HG03175 (cell line): ENCODE results near the gene CPB1.
"Not testable (repeated sequence)": the region's sequence is repeated elsewhere in the genome, so short reads cannot be mapped to it uniquely, and the experiment has no call there.

Experiments
- ATAC-seq: cut with Tn5 transposase; IDR thresholded peaks from one replicate; pipeline ENCODE4 v1.9.1; 2021; ENCODE audit warnings: mild to moderate bottlenecking, moderate library complexity; ENCODE audit not compliant: unreplicated experiment

CPB1 gene

DNA sequence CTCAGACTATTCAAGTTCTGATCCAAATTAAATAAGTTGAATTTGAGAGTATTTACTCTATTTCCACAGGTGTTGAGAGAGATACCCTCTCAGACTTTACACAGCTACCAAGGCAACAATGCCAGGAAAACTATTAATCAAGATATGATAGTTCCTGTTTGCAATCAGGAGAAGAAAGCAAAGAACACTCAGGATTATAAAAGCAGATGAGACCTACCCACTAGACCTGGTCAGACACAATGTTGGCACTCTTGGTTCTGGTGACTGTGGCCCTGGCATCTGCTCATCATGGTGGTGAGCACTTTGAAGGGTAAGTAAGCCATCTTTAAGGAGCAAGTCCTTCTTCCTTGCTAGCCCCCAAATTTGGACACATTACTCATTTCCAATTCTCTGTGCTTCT is at the start of gene CPB1:
TSS of gene CPB1 (plus strand) at position 227 of the 400 bp plus-strand sequence. CDS start at position 240, 13 bp downstream.
- no peak for ATAC-seq

DNA sequence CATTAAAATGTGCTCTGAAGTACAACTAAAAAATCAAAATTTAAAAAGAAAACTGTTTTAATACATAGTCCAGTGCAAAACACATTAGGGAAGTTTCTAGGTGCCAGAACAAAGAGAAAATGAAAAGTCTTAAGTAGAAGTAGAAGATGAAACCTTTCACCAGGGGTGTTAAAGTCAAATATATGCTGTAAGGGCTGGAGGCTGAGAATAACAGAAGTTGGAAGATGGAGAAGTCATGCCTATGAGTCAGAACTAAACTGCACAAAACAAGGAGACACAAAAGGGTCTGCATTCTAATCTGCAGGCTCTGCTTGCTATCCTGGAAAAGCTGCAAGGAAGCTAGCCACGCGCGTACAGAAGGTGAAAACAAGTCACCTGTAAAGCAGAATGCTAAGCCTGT is 48.7 kb upstream of the CPB1 start:
- no peak for ATAC-seq

DNA sequence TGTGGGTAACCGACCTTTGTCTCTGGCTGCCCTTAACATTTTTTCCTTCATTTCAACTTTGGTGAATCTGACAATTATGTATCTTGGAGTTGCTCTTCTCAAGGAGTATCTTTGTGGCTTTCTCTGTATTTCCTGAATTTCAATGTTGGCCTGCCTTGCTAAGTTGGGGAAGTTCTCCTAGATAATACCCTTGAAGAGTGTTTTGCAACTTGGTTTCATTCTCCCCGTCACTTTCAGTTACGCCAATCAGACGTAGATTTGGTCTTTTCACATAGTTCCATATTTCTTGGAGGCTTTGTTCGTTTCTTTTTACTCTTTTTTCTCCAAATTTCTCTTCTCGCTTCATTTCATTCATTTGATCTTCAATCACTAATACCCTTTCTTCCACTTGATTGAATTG is 42.6 kb upstream of the CPB1 start:
- not testable (repeated sequence) for ATAC-seq

DNA sequence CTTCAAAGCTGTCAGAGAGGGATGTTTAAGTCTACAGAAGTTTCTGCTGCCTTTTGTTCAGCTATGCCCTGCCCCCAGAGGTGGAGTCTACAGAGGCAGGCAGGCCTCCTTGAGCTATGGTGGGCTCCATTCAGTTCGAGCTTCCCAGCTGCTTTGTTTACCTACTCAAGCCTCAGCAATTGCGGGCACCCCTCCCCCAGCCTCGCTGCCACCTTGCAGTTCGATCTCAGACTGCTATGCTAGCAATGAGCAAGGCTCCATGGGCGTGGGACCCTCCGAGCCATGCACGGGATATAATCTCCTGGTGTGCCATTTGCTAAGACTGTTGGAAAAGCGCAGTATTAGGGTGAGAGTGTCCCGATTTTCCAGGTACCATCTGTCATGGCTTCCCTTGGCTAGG is 41.5 kb upstream of the CPB1 start:
- not testable (repeated sequence) for ATAC-seq

DNA sequence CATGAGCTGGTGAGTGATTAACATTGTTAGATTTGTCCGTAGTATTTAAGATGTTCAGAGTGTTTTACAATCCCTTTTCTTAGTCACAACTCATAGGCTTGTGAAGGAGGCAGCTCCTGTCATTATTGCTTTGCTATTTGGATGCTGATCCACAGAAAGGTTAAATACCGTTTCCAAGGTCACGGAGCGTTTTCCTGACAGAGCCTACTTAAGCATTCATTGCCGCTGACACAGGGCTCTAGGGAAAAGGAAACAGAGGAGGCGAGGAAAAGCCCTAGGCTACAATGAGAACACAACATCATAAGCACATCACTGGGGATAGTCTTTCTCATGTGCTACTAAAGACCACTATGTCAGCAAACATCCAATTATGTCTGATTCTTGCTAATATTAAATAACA is 38.5 kb upstream of the CPB1 start:
- ATAC-seq: no peak

DNA sequence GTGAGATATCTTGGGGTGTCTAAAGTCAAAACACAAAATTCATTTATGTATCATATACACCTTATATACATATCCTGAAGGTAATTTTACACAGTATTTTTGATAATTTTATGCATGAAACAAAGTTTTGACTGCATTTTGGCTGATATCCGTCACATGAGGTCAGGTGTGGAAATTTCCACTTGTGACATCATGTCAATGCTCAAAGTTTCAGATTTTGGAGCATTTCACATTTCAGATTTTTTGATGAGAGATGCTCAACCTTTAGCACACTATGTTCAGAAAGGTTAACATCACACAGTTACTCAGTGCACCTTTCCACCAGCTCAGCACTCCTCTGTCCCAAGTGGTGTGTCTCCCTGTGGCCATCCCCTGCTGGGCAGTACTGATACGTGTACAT is 37.7 kb upstream of the CPB1 start:
- ATAC-seq: no peak

DNA sequence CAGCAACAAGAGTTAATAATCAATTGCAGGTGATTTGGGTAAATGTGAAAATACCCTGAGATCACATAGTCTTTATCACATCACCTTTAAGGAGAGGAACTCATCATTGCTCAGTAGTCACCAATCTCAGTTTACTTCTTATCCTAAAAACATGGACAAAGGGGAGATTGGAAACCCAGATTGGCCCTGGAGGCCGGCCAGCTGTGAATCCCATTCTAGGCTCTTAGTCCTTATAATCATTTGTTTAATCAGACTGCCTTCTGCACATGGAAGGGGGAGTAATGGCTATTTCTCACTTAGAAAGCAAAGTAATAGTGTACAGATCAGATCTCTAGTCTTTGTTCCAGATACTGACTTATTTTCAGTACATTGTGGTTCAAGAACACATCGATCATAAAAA is 37.2 kb upstream of the CPB1 start:
- no peak for ATAC-seq

DNA sequence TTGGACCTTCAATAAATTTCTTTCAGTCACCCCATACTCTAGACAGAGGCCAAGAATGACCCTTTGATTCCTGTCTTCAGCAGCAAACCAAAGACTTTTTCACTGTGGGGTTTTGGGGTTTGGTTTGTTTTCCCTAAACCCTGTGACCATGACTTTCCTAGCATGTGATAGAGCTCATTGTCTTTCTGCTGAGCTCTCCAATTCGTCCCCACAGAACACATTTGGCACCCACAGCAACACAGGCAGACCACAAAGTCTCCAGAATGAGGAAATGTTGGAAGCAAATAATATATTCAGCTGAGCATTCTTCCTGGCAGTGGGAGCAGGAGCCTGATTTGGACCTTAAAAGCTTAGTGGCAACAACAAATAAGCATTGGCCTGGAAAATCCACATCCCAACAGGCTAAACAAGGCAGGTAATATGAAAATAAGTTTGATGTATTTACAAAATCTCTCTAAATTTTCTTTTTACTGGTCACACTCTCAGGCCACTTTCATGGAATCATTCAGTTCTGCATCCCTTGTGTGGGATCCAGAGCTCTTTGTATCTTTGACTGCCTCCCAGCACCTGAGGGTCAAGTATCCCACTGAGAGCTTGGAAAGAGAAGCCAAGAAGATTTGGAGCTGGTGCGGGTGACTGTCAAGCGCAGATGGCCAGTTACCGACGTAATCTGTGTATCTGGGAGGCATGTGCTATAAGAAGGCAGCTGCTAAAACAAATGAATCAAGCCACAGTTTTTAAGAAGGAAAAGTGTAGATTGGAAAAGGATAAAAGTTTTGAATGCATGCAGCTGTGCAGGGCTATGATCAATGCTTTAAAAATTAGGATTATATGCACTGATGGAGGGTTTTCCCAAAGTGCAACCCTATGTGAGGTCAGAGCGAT is 36.5 kb upstream of the CPB1 start:
- no peak for ATAC-seq

DNA sequence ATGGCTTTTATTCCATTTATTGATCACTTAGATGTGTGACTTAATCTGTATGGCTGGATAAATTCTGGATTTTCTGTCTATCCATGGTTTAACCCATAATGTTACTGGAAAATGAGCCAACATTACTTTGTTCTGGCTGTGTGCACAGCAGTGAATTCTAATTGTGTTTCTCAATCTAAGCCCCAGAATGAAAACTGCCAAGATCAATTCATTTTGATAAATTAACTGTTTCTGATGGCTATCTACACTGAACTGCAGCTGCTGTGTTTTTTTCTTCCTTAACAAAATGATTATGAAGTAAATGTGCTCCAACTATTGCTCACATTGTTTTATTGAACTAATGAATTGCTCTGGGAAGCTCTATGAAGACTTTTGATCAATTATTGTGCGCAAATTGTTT is 35.7 kb upstream of the CPB1 start:
- ATAC-seq: no peak

DNA sequence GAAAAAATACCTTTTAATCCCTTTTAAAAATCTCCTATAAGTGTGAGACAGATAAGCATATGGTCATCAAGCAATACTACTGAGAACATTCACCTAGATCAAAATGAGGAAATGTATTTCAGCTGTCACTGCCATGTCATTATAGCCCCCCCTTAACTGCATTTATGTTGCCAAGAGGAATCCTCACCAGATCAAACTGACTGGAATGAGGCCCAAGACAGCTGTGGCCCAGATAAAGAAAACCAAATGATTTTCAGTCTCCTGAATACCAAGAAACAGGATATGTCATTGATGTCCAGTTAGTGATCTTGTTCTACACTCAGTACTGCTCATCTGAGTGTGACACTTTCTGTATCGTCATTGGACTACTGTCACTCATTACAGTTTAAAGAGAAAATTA is 35.1 kb upstream of the CPB1 start:
- ATAC-seq: no peak

DNA sequence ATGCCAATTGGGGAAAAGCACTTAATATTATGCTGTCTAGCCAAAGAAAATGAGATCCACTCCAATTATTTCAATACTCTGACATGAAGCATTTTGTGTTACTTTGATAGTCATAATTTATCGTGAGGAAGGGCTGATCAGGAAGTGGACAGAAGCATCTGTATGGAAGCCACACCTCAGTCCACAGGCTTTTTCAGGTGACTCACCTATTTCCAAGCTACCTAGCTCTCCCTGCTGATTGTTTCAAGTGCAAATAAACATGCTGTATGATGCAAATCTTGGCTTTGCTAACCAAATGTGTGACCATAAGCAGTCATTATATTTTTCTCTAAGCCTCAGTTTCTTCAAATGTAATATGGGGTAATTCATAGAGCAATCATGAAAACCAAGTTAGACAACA is 30.8 kb upstream of the CPB1 start:
- ATAC-seq: no peak

DNA sequence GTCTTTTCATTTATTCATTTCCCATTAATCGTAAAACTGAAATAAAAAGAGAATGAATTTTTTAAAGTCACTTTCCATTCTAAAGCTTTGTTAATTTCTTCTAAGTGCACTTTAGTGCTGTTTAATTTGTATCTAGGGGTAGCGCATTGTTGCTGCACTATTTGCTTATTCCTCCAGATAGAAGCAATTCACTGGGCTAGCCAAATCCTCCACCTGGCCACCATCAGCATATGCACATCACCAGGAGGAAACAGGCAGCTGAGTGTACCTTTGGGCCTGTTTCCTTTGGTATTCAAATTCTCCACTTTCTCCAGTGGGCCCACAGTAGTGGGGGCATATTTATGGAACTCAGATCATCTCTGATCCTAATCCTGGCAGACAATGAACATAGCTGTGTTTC is 29.8 kb upstream of the CPB1 start:
- ATAC-seq: no peak

DNA sequence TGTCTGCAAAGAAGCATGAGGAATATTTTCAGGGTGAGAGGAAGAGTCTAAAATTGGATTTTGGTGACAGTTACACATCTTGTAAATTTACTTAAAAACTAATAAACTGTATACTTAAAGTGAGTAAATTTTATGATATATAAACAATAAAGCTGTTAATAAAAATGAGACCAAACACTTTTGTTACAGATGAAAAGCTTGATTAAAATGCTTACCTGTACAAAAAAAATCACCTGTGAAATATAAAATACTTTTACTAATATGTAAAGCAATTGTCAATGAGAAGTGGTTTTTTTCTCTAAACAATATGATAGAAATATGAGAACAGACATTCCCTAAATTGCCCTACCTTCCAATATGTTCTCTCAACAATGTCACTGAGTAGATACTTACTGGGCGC is 27.2 kb upstream of the CPB1 start:
- ATAC-seq: no peak

DNA sequence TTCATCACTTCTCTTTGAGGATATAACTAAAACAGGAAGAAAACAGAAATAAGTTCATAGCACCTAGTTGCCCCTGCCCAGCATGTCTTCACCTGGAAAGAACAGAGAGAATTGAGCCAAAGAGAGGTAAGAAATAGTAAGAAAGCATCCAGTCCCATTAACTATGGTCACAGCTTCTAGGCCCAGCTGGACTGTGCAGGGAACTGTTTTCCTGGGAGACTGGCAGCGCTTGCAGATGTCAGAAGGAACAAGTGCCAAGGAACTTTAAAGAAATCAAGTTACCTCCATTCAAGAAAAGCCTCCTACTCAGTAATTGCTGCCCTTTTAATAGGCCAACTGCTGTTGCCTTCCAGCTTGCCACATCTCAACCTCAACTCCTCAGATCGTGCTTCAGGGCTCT is 17.8 kb upstream of the CPB1 start:
- no peak for ATAC-seq

DNA sequence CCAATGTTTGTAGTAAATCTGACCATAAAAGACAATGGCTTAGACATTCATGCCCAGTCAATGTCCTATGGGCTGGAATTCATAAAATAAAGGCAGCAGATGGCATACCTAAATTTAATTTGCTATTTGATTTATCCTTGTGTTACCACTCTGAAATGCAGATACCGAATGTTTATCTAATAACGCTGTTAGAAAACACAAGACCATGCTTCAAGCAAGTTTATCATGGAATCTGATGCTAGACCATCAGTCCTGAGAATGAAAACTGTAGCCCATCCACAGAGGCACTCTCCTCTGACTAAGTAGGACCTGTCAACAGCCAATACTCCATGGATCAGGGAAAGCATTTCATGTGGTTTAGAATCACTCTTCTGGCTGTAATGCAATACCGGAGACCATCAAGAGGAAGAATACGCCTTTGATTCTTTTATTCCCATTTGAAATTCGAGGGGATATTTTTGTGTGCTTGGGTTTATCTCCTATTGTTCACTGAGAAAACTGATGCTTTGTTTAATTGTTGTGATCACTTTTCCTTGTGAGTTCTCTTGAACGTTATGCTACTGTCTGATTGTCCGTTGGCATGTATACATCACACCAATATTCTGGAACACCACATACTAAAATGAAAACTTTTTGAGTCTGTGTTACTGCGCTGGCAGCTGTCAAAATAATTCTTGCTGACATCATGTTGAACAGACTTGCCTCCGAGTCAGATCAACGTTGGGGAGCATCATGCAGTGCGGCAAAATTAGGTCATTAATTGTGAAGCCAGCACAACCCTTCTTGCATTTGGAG is 12.1 kb upstream of the CPB1 start:
- ATAC-seq: no peak

DNA sequence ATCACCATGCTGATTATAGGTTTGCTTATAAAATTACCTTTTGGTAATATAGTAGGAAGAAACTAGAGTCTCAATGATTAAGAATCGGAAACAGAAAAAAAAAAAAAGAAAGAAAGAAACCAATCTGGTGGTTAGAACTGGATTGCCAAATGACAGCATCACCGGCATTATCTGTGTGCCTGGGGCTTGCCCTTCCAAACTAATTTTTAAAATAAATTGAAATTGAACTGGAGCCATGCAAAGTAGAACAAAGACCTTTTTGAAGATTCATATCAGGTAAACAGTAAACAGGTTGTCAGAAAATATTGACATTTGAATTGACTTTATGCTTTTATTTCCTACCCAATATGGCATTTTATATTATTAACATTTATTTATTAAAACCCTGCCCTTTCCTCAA is 11.2 kb upstream of the CPB1 start:
- no peak for ATAC-seq

DNA sequence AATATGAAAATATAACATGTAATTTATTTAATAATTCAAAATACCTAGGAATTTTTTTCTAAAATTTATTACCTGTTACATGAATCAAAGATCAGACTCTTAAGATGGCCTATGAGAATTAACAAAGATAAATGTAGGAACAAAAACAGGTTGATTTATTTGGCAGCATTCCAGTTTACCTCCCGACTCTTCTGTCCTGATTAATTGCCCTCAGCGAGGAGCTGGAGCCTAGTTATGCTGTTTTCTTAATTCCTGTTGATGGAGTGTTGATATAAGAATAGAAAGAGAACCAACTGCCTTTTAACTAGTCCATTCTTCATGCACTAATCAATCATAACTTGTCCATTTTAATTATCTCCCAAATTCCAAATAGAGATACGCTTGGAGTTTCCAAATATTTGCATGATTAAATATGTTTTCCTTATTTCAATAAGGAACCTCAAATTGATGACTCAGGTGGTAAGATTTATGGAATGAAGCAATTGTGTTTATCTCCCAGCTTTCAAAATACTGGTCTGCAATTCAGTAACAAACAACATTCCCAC is 10.6 kb upstream of the CPB1 start:
- ATAC-seq: no peak

DNA sequence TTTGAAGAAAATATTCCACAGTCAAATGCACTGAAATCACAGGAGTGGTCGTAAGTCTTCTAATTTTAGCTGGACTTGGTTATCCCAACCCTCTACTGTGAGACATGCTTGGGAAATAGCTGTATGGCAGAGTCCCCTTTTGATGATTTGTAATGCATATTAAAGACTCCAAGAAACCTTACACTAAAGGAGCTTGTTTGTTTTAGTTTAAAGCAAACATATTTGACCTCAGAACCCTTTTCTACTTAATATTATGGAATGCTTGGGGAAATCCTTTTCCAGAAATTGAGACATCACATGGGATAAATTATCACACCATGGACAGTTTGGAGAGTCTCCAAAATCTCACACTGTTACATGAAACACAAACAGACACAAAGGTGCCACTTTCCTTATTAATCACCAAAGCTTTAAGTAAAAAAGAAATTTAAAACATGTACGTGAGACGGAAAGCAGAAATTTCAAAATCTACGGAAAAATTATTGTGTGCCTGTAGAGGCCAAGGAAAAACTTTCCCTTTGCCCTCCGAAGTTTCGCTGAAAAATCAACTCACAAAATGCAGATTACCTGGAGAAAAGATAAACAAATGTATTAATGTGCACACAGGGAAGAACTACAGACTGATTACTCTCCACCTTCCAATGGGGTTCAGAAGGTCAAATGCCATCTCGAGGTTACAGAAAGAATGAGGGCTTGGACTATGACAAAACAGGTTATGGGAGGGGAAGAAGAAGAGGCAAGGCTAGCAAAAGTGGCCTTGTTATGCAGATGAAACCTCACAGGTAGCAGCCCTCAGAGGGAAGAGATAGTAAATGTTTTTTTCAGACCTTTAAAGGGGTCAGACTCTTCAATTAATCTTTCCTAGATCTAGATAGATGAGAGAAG is 7.0 kb upstream of the CPB1 start:
- no peak for ATAC-seq

DNA sequence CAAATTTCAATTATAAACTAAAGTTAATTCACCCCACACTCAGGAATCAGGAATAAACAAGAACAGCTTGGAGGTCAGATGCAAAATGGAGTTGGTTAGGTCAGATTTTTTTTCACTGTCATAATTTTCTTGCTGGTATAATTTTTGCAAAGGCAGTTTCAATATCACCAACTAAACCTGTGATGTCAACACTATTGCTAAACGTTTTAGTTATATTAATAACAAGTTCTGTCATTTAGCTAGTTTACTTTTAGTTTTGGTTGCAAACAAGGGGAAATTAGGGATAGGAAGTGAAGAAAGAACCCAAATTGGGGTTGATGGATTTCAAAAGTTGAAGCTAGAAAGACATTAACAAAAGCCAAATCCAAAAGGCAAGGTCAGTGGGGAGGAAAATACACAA is 4.6 kb upstream of the CPB1 start:
- no peak for ATAC-seq

DNA sequence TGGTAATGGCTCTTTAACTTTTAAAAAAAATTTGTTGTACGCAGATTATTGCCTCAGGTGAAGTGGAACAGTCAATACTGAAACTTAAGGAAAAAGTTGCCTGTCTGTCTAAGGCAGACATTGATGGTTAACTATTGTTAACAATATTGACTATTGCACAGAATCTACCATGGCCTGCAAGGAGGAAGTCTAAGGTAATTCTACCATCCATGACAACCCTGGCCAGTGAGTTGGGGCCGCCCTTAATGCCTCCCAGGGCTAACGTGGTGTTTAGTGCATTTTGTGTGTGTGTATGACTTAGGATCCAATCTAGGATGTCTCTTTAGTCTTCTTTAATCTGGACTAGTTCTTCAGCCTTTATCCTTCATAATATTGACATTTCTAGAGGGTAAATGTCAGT is 2.1 kb upstream of the CPB1 start:
- ATAC-seq: no peak

DNA sequence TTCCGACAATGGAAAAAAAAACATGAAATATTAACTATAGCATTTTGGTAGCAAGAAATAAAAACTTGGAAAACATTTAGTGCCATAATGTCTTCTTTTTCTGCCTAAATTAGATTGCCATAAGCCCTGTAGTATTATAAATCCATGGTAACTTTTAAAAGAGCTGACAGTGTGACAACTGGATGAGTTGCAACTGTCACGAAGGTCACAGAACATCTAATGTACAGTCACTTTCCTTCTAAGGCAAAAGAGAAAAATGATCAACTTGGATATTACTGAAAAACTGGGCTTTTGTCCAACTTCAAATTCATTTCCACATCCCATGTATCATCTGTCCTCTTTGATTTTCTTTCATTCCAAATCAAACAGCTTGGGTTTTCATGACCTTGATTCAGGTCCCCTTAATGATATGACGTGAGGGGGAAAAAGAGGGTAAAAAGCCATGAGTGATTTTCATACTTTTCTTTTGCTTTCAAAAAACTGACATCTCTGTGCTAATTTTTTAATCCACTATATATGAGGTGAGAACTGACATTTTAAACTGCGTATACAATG is 602 bp downstream of the CPB1 start:
- no peak for ATAC-seq
